Right lobe of liver (tissue), 6 donors: ENCODE data around the gene TH. TPM values are rescaled to one million over a fixed set of nuclear protein-coding genes. Genes with fewer than 3 reads are reported as not detected.
A peak's percentile ranks its signal among the peaks of the same experiment; 100 is the strongest.

ENCODE experiments used
- ATAC-seq, 4 donors: fragments of 200-7000 bp; cut with Tn5 transposase; one replicate each; pipeline ENCODE4 v1.9.1; 2020; ENCODE audit warnings: mild to moderate bottlenecking in 4 of 4, moderate library complexity in 4 of 4
- DNase-seq, 3 donors: peaks; one replicate each; pipeline ENCODE4 v3.0.0-alpha.2; 2020
- H3K27ac ChIP-seq, 3 donors: fragments of 200-600 bp; one replicate each; pipeline ENCODE4 v1.8.0; 2022
- H3K27me3 ChIP-seq, 2 donors: fragments of 200-600 bp; one replicate each; pipeline ENCODE4 v1.8.0; 2022
- H3K36me3 ChIP-seq, 4 donors: fragments of 200-600 bp; sonication (generic) in 1 of 4; one replicate each; pipeline versions ENCODE4 v1.5.1 to v1.8.0; 2017 to 2022; ENCODE audit warnings: control low read depth in 1 of 4
- H3K4me1 ChIP-seq, 4 donors: fragments of 200-600 bp; sonication (generic) in 1 of 4; one replicate each; pipeline versions ENCODE4 v1.5.1 to v1.8.0; 2017 to 2022; ENCODE audit warnings: control low read depth in 1 of 4
- H3K4me3 ChIP-seq, 3 donors: fragments of 200-600 bp; one replicate each; pipeline ENCODE4 v1.8.0; 2022
- H3K9me3 ChIP-seq, 4 donors: fragments of 200-600 bp; sonication (generic) in 1 of 4; one replicate each; pipeline versions ENCODE4 v1.5.1 to v1.8.0; 2017 to 2022; ENCODE audit warnings: control low read depth in 1 of 4
- CTCF ChIP-seq, 4 donors: fragments of 200-600 bp in 3 of 4; fragments of 450-650 bp in 1 of 4; IDR thresholded peaks; one replicate each; pipeline versions ENCODE4 v1.5.1 to v1.8.0; 2016 to 2022; ENCODE audit warnings: antibody characterized with exemption in 4 of 4, mild to moderate bottlenecking in 2 of 4
- POLR2A ChIP-seq: fragments of 450-650 bp; IDR thresholded peaks from one replicate; pipeline ENCODE4 v1.6.1; 2017; ENCODE audit warnings: antibody characterized with exemption, mild to moderate bottlenecking
- WGBS: methylation state at CpG from one replicate; pipeline ENCODE4 v1.1.6; 2018; ENCODE audit warnings: low coverage, low lambda C conversion rate; ENCODE audit not compliant: insufficient coverage; ENCODE audit errors: missing lambda C conversion rate; 5-methylcytosine and 5-hydroxymethylcytosine counted together
- intact Hi-C, 2 donors: fragments of 100-400 bp; cut with DNase I; formaldehyde crosslinking; loops; one replicate each; pipeline versions ENCODE4 v1.11.2 to v1.14.1; 2022
- total RNA-seq, 6 experiments: library from RNA; depleted of rRNA in 2 of 6; stranded (reverse); fragments of >200 nt in 2 of 6; fragmentation: NEBNext Ultra II Directional in 3 of 6; extraction: Animal tissue kit (Norgen Biotek cat#: 25700) in 3 of 6; gene quantifications; one replicate each; pipeline versions ENCODE4 v1.1.0 to v1.2.4, GENCODE V29; 2016 to 2023
- donor health status: DM: no; HTN: yes; CAD: no.
- donor health status: DM: no; HTN: no; CAD: no.
- donor health status: DM: no; HTN: no; CAD: no.
- donor health status: DM: no; HTN: yes; CAD: no.
- donor health status: DM: no; HTN: yes; CAD: no.

The TH gene
- total RNA-seq, 6 experiments from 2014 or later: 0.51 to 0.64 TPM; not detected in 4

DNA sequence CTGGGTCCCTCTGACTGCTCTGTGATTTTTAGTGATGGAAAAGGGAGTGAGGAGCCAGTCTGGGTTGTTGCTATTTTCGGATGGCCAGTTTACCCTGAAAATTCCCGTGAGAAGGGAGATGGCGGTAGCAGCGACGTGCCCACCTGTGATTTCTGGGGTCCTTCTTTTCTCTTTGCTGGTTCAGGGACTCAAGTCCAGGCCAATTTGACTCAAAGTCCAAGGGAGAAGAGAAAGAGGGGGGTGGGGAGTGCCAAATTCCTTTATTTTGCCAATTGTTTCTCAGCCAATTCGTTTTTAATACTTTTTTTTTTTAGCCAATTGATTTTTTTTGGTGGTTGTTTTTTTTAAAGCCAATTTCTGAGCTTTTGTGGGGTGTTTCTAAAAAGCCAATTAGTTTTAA is 39.4 kb downstream of the TH start:
- intact Hi-C loops: no loop called here
- ATAC-seq: no peak
- Histone ChIP-seq H3K27ac (no peak overlapping the region), H3K36me3 (peaks cover 0 to 31% (median 14%) of the 10 kb centered on the region in 4 donors), H3K9me3 (no peaks in the 10 kb centered on the region), H3K4me3 (no peak overlapping the region), H3K4me1 (peaks cover 0 to 29% (median 5%) of the 10 kb centered on the region in 4 donors), H3K27me3 (no peaks in the 10 kb centered on the region)
- 67% methylated on average over 5 of the region's 6 CpGs for WGBS
- no peak for DNase-seq
- TF ChIP-seq POLR2A (no peak), CTCF (IDR thresholded peaks at IDR 0.05) (no peak)

- H3K4me1 ChIP-seq: peaks cover 0 to 26% (median 4%) of the 10 kb centered on the region in 4 donors
- ATAC-seq: no peak
- H3K4me3 ChIP-seq: no peak overlapping the region
- intact Hi-C loops: no loop called here
- no peaks in the 10 kb centered on the region for H3K9me3 ChIP-seq
- no peaks in the 10 kb centered on the region for H3K27me3 ChIP-seq
- peaks cover 0 to 31% (median 14%) of the 10 kb centered on the region in 4 donors for H3K36me3 ChIP-seq
- H3K27ac ChIP-seq: no peak overlapping the region
- DNase-seq: no peak
- TF ChIP-seq POLR2A: no peak
- no peak for TF ChIP-seq CTCF (IDR thresholded peaks at IDR 0.05)
- 79% methylated on average over 28 of the region's 28 CpGs for WGBS
These were observed 40.0 kb downstream of the TH start for GRCh38 chr11:2131371-2132236.

GRCh38 chr11:2130881-2131352 is 40.7 kb downstream of the TH start:
- Histone ChIP-seq H3K27me3 (no peaks in the 10 kb centered on the region), H3K36me3 (peaks cover 0 to 31% (median 14%) of the 10 kb centered on the region in 4 donors)
- intact Hi-C loops: no loop called here

DNA sequence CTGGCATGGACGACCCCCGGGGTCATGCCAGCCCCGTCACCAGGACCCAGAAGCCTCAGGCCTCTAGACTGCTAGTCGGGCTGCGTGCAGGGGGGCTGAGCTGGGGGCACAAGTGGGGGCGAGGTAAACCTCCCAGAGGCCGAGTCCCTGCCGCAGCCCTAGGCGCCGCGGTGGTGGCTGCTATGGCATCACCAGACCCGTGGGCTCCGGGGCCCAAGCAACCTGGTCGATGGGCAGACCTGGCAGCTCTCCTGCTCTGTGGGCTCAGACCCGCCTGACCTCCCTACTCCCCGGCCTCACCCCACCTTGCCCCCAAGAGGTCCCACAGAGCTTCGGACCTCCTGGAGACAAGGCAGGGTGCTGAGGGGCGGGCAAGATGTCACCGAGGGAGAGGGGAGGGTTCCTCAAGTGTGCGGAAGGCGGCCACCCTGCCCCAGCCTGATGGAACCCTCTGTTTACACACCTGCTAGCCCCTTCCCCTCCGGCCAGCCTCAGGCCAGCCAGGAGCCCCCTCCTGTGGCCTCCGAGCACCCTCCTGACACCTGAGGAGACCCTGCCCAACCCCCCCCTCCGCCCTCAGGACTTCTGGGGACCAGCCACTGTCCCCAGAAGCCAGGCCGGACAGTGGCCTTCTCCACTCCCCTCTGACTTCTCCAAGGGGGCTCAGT is 41.8 kb downstream of the TH start:
- intact Hi-C loops: no loop called here
- Histone ChIP-seq H3K4me1 (peaks cover 0 to 8% (median 0%) of the 10 kb centered on the region in 4 donors), H3K27me3 (no peaks in the 10 kb centered on the region), H3K4me3 (no peak overlapping the region), H3K27ac (no peak overlapping the region), H3K9me3 (no peaks in the 10 kb centered on the region), H3K36me3 (peaks cover 0 to 30% (median 12%) of the 10 kb centered on the region in 4 donors)
- ATAC-seq (no peak), DNase-seq (peak; percentile 14 to 51 (median 49))
- 80% methylated on average over 1 of the region's 25 CpGs for WGBS
- TF ChIP-seq POLR2A (no peak), CTCF (IDR thresholded peaks at IDR 0.05) (no peak)

More at GRCh38 chr11:2130881-2131352, 40.7 kb downstream of the TH start:
- no peak overlapping the region for H3K4me3 ChIP-seq
- TF ChIP-seq CTCF (IDR thresholded peaks at IDR 0.05) (no peak), POLR2A (no peak)
- 65% methylated on average over 2 of the region's 18 CpGs for WGBS
- peaks cover 0 to 19% (median under 1%) of the 10 kb centered on the region in 4 donors for H3K4me1 ChIP-seq
- ATAC-seq (no peak), DNase-seq (peak; percentile 12 to 42 (median 39))
- no peak overlapping the region for H3K27ac ChIP-seq
- H3K9me3 ChIP-seq: no peaks in the 10 kb centered on the region
